ENCODE measurements around the gene NCAPH2.

The NCAPH2 gene

GRCh38 chr22:50527921-50528681, 20.1 kb downstream of the NCAPH2 start:
- H3K27ac ChIP-seq, result no peak overlapping the region
- TF ChIP-seq CTCF (IDR thresholded peaks at IDR 0.05; ENCODE audit: low read depth, low read length), result no peak
- peaks cover 16% of the 10 kb centered on the region for H3K36me3 ChIP-seq
- no peaks in the 10 kb centered on the region for H3K27me3 ChIP-seq (ENCODE audit: insufficient read depth, low read depth, severe bottlenecking)
- H3K4me3 ChIP-seq (ENCODE audit: low read depth, low read length), result no peak overlapping the region
- H3K9me3 ChIP-seq (ENCODE audit: severe bottlenecking), result peaks cover 11% of the 10 kb centered on the region
- DNase-seq, result no peak

- H3K36me3 ChIP-seq, result peaks cover 9% of the 10 kb centered on the region
- peaks cover 11% of the 10 kb centered on the region for H3K9me3 ChIP-seq (ENCODE audit: severe bottlenecking)
These were observed 20.8 kb downstream of the NCAPH2 start for GRCh38 chr22:50528682-50529415.

GRCh38 chr22:50529416-50529896, 21.4 kb downstream of the NCAPH2 start:
- H3K36me3 ChIP-seq, result peaks cover 3% of the 10 kb centered on the region
- peaks cover 11% of the 10 kb centered on the region for H3K9me3 ChIP-seq (ENCODE audit: severe bottlenecking)
- no peak for DNase-seq
- H3K27me3 ChIP-seq (ENCODE audit: insufficient read depth, low read depth, severe bottlenecking), result no peaks in the 10 kb centered on the region
- no peak overlapping the region for H3K27ac ChIP-seq
- H3K4me3 ChIP-seq (ENCODE audit: low read depth, low read length), result no peak overlapping the region
- no peak for TF ChIP-seq CTCF (IDR thresholded peaks at IDR 0.05; ENCODE audit: low read depth, low read length)

More at GRCh38 chr22:50528682-50529415, 20.8 kb downstream of the NCAPH2 start:
- Histone ChIP-seq H3K4me3 (ENCODE audit: low read depth, low read length) (no peak overlapping the region), H3K27me3 (ENCODE audit: insufficient read depth, low read depth, severe bottlenecking) (no peaks in the 10 kb centered on the region), H3K27ac (no peak overlapping the region)
- no peak for TF ChIP-seq CTCF (IDR thresholded peaks at IDR 0.05; ENCODE audit: low read depth, low read length)
- DNase-seq, result no peak

- H3K4me3 ChIP-seq (ENCODE audit: low read depth, low read length), result no peak within 1 kb of the TSS
- H3K9me3 ChIP-seq (ENCODE audit: severe bottlenecking), result peaks cover 11% of the 10 kb centered on the region
- no peaks in the 10 kb centered on the region for H3K36me3 ChIP-seq
- no peak for DNase-seq
- no peaks in the 10 kb centered on the region for H3K27me3 ChIP-seq (ENCODE audit: insufficient read depth, low read depth, severe bottlenecking)
- no peak for TF ChIP-seq CTCF (IDR thresholded peaks at IDR 0.05; ENCODE audit: low read depth, low read length)
- H3K27ac ChIP-seq, result no peak within 1 kb of the TSS
These were observed 22.0 kb downstream of the NCAPH2 start, which contains the start of gene TYMP for GRCh38 chr22:50529897-50530579. TYMP (minus strand) TSS chr22:50530012; CDS start chr22:50529709, 303 bp downstream.

GRCh38 chr22:50530580-50530876, 22.5 kb downstream of the NCAPH2 start:
- H3K9me3 ChIP-seq (ENCODE audit: severe bottlenecking), result peaks cover 11% of the 10 kb centered on the region
- H3K27ac ChIP-seq, result no peak overlapping the region
- no peak for TF ChIP-seq CTCF (IDR thresholded peaks at IDR 0.05; ENCODE audit: low read depth, low read length)
- DNase-seq, result no peak
- no peaks in the 10 kb centered on the region for H3K36me3 ChIP-seq
- H3K4me3 ChIP-seq (ENCODE audit: low read depth, low read length), result no peak overlapping the region
- no peaks in the 10 kb centered on the region for H3K27me3 ChIP-seq (ENCODE audit: insufficient read depth, low read depth, severe bottlenecking)

All from WERI-Rb-1 (cell line).